NCI-H2029 treated with DMSO at 0.1 percent for 48 hours (cell line): Measurements from ENCODE around the gene FIBCD1.
A peak's percentile ranks its signal among the peaks of the same experiment; 100 is the strongest.
"Not testable (repeated sequence)": the region's sequence is repeated elsewhere in the genome, so short reads cannot be mapped to it uniquely, and the experiment has no call there.

ENCODE experiments used
- DNase-seq: peaks from one replicate; lab custom pipeline; 2025; lab: John Stamatoyannopoulos, UW

The FIBCD1 gene

GRCh38 chr9:130954925-130955324 lies 15.9 kb upstream of the FIBCD1 start:
- DNase-seq, result not testable (repeated sequence)

- no peak for DNase-seq
Observed at GRCh38 chr9:130954317-130954716, 15.3 kb upstream of the FIBCD1 start.

GRCh38 chr9:130952065-130952762 lies 13.2 kb upstream of the FIBCD1 start:
- DNase-seq, result no peak

- no peak for DNase-seq
Observed at GRCh38 chr9:130950039-130950311, 10.9 kb upstream of the FIBCD1 start.

- no peak for DNase-seq
Observed at GRCh38 chr9:130949188-130950038, 10.4 kb upstream of the FIBCD1 start.

GRCh38 chr9:130948266-130948665 lies 9.2 kb upstream of the FIBCD1 start:
- peak; percentile 40 for DNase-seq

- DNase-seq, result no peak
Observed at GRCh38 chr9:130947618-130948140, 8.6 kb upstream of the FIBCD1 start.

- DNase-seq, result peak; percentile 7
Observed at GRCh38 chr9:130946766-130947617, 7.9 kb upstream of the FIBCD1 start.

- no peak for DNase-seq
Observed at GRCh38 chr9:130945173-130945572, 6.1 kb upstream of the FIBCD1 start.

- DNase-seq, result no peak
Observed at GRCh38 chr9:130944510-130945058, 5.5 kb upstream of the FIBCD1 start.

GRCh38 chr9:130943777-130944176 lies 4.7 kb upstream of the FIBCD1 start:
- no peak for DNase-seq

- DNase-seq, result no peak
Observed at GRCh38 chr9:130943221-130943620, 4.2 kb upstream of the FIBCD1 start.

- no peak for DNase-seq
Observed at GRCh38 chr9:130942679-130943078, 3.6 kb upstream of the FIBCD1 start.

- no peak for DNase-seq
Observed at GRCh38 chr9:130942084-130942483, 3.0 kb upstream of the FIBCD1 start.

GRCh38 chr9:130940693-130941576 lies 1.9 kb upstream of the FIBCD1 start:
- DNase-seq, result peak; percentile 61

GRCh38 chr9:130940027-130940549 lies 1.0 kb upstream of the FIBCD1 start:
- DNase-seq, result no peak

- no peak for DNase-seq
Observed at GRCh38 chr9:130939405-130940026, 469 bp upstream of the FIBCD1 start.

- no peak for DNase-seq
Observed at GRCh38 chr9:130938184-130938651, 829 bp downstream of the FIBCD1 start.

- no peak for DNase-seq
Observed at GRCh38 chr9:130937146-130938076, 1.6 kb downstream of the FIBCD1 start.
